AG09309 (cell line): ENCODE data around the gene DRG2.

Experiments
- DNase-seq: peaks from one replicate; pipeline ENCODE4 v3.0.0-alpha.2; 2010; ENCODE audit warnings: low read depth
- H3K4me3 ChIP-seq: 2 replicates; pipeline ENCODE4 v1.5.1; 2011; ENCODE audit warnings: mild to moderate bottlenecking, low read depth, low read length, moderate library complexity; ENCODE audit not compliant: control insufficient read depth
- CTCF ChIP-seq: IDR thresholded peaks from 2 replicates; pipeline ENCODE4 v1.5.1; 2011; ENCODE audit warnings: mild to moderate bottlenecking, low read depth, low read length, inconsistent platforms; ENCODE audit not compliant: insufficient read depth, control insufficient read depth; ENCODE audit errors: missing control alignments

The DRG2 gene

DNA sequence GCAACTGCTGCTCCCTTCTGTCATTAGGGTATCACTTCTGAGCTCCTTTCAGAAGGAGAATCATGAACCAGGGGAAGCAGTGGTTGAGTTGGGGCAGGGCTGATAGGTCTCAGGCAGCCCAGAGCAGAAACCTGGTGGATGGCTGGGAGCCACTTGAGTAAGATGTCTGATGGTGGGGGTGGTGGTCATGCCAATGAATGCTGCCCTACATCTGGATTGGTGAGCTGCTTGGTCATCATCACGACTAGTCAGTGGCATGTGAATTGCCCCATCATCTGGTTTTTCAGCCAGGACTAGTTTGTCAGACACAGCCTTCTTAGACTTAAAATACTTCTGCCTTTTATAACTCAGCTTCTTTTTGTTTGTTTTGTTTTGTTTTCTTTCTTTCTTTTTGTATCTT is 46.0 kb upstream of the DRG2 start:
- no peak for TF ChIP-seq CTCF
- DNase-seq = peak; percentile 78
- no peak overlapping the region for H3K4me3 ChIP-seq

DNA sequence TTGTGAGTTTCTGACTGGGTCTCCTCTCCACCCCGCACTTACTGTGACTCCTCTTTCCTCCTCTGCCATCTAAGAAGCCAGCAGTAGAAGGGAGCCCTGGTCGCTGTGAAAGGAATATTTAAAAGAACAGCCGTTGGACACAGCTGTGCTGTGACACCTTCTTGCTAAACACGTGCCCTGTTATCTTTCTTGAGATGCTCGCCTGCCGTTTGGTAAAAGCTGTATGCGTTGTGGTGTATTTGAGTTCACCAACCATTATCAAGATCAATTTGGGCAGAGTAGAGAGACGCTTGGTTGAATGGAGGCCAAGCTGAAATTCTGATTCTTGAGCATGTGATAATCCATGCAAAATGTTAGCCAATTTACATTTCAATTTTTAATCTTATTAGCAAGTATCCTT is 44.8 kb upstream of the DRG2 start:
- H3K4me3 ChIP-seq = no peak overlapping the region
- DNase-seq = no peak
- no peak for TF ChIP-seq CTCF

DNA sequence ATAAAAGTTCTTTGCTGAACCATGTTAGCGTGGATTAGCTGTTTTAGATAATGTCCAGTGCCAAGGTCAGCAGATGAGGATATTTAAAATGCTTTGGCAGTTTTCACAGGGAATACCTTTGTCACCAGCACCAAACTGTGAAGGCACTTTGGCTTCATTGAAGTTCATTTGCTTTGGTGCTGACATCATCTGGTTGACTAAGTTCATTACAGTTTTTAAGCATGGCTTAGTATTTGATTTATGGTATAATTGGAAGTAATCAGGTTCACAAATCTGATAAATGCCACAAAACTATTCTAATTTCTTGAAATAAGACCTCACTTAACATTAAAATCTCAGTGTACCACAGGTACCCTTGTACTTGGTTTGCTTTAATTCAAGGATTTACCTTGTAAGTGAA is 44.3 kb upstream of the DRG2 start:
- H3K4me3 ChIP-seq = no peak overlapping the region
- TF ChIP-seq CTCF = no peak
- DNase-seq = no peak

- DNase-seq = no peak
- no peak overlapping the region for H3K4me3 ChIP-seq
- TF ChIP-seq CTCF = no peak
These were observed 43.1 kb upstream of the DRG2 start for GRCh38 chr17:18044609-18045008.

DNA sequence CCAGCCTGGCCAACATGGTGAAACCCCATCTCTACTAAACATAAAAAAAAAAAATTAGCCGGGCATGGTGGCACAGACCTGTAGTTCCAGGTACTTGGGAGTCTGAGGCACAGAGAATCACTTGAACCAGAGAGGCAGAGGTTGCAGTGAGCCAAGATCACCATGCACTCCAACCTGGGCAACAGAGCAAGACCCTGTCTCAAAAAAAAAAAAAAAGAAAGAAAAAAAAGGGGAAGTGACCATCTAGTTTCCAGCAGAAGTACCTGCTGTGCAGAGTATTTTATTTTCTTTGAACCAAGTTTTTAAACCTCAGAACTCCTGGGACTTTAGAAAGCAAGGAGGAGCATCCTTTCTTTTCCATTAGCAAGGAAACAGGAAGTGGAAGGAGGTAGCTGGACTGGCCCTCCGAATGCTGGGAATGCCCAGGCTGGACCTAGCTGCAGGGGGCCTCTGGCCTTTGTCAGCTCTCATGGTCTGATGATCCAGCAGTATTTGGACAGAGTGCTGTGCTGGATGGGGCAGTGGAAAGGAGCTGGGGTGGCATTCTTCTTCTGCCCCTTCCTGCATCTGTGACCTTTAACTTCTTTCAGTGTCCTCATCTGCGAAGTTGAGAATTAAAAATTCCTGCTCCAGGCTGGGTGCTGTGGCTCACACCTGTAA is 41.9 kb upstream of the DRG2 start:
- no peak for DNase-seq
- no peak overlapping the region for H3K4me3 ChIP-seq
- TF ChIP-seq CTCF = no peak

DNA sequence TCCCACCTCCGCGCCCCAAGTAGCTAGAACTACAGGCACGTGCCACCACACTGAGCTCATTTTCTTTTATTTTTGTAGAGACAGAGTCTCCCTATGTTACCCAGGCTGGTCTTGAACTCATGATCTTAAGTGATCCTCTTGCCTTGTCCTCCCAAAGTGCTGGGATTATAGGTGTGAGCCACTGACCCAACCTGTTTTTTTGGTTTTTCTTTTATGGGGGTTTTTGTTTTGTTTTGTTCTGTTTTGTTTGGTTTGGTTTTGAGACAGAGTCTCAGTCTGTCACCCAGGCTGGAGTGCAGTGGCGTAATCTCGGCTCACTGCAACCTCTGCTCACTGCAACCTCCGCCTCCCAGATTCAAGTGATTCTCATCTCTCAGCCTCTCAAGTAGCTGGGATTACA is 32.2 kb upstream of the DRG2 start:
- no peak for DNase-seq
- no peak for TF ChIP-seq CTCF
- H3K4me3 ChIP-seq = no peak overlapping the region

GRCh38 chr17:18056214-18056613 is 31.5 kb upstream of the DRG2 start:
- no peak for TF ChIP-seq CTCF
- no peak for DNase-seq
- no peak overlapping the region for H3K4me3 ChIP-seq
